RCC 7860 (cell line): Measurements from ENCODE around the gene MGA.

Experiments used
- DNase-seq: peaks from one replicate; pipeline ENCODE4 v3.0.0-alpha.2; 2015; ENCODE audit warnings: low spot score
- FAIRE-seq: peaks from 2 replicates; lab custom pipeline; 2012; peaks lifted over from hg19 to GRCh38; lab: Jason Lieb, UNC

MGA gene

DNA sequence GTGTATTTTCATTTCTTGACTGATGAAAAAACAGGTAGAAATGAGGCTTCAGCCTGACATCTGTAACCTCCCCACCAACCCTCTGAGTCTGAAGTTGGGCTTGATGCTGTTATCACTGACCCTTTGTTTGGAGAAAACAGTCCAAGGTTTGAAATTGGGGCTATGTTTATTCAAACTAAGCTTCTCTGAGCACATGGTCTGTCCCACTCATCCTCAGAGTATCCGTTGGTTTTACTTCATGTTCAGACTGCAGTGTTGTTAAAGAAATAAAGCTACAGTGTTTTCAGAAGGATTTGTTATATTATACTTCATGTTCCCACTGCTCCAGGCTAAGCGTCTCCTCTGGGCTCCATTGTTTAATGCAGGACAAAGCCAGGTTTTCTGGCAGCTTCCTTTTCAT is 120.1 kb downstream of the MGA start:
- FAIRE-seq = no peak
- DNase-seq = no peak

DNA sequence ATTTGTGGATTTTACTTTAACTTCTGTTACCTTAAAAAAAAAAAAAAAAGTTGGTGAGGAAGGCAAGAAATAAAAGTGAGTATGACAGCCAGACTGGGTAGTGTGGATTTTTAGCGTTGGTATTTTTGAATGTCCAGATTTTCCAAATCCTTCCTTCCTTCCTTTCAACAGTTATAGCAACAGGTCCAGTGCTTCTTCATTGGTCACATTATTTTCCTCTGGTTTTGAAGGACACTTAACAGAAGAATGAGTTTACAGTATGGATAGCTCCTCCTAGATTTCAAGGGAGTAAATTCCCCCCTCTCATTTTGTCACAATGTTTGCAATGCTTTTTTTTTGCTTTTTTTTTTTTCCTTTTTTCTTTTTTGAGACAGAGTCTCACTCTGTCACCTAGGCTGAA is 120.5 kb downstream of the MGA start:
- FAIRE-seq = no peak
- no peak for DNase-seq

DNA sequence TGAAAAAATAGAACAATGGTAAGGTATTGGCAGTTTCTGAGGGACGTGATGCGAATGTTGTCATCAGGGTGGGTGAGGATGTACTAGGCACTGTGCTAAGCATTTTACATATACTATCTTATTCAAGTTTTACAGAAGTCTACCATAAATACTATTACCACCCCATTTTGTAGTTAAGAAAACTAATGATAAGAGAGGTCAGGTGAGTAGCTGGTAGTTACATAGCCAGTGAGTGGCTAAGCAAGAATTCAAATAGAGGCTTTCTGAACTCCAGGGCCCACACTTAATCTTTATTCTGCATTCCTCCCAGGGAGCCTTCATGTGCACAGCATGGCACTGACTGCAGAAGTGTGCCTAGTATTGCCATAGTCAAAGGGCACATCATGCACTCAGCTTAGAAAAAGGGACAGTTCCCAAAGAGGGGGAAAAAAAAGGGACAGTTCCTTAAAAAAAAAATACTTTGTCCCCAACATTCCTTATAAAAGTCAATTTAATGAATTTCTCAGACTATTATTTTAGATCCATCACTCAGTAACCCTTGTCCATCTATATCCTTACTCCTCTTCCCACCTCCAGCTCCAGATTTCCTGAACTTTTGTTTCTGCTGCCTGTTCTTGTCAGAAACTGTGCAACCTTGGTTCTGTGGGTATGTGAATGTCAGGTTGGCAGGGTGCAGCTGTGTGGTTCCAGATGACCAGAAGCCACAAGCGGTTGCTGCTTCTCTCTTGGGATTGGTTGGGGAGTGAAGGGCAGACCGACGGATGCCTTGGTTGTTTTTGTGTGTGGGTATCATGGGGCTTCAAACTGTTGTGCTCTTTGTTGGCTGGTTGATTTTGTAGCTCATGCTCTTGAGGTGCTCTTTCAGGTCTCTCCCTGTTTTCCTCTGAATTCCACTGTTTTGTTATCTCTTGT is 122.4 kb downstream of the MGA start:
- DNase-seq (no peak), FAIRE-seq (no peak)

DNA sequence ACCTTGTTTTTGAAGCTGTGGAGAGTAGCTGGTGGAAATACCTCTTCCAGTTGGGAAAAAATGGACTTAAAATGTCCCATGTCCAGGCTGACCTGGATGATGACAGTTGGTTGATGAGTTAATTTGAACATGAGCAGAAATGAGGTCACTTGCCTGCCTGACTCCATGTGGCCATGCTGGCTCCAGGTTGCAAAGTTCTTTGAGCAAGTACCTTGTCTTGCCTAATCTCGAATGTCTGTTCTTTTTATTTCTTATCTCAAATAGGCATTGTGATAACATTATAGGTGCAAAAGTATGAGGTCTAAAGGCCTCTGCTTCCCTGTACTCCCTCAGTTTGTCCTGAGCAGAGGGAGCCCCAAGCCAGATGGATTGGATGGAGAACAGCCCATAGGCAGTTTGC is 123.1 kb downstream of the MGA start:
- no peak for FAIRE-seq
- no peak for DNase-seq

DNA sequence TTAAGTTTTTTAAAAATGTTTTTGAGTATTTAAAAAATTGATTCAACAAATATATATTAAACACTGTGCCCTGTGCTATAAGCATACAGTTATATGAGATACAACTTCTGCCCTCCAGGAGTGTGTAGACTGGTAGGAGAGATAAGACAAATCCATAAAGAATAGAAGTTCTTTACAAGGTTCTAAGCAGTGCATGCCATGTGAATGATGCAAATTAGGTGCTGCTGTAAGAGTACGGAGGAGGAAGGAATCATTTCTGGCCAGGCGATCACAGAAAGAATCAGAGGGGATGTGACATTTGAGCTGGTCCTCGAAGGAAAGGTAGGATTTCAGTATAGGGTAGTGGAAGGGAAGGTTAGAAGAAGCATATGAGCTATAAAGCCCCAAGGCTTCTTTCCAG is 128.1 kb downstream of the MGA start:
- no peak for FAIRE-seq

DNA sequence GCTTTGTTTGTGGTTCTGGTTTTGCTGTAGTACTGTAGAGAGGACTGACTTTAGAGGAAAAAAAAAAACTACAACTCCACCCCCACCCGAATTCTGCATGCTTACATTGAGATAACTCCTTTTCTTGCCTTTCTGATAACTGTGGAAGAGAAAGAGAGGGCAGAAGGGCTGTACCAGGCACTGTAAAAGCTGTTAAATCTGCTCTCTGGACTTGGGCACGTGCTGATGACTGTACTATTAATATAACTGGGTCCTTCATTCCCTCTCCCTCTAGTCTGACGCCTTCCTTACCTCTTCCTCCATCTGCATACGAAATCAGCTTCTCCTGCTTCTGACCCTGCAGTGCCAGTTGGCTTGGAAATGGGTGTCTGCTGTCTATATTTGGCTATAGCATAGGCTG is 129.0 kb downstream of the MGA start:
- DNase-seq (no peak), FAIRE-seq (no peak)

More for the DNA sequence above, 128.1 kb downstream of the MGA start:
- DNase-seq = no peak

DNA sequence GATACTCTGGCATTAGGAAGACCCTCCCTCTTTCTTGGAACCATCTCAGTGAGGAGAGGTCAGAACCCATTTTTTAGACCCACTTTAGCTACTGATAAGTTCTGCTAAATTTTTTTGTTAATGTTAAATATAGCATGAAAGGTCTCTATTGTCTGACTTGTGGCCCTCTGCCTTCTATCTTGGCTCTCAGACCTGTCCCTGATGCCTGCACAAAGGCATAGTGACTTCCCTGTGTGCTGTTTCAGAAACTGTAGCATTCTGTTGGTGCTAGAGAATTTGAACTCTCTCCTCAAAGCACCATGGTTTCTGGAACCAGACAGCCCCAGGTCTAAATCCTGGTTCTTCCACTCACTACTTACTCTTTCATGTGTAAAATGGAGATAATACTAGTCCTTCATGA is 129.5 kb downstream of the MGA start:
- DNase-seq (no peak), FAIRE-seq (no peak)

DNA sequence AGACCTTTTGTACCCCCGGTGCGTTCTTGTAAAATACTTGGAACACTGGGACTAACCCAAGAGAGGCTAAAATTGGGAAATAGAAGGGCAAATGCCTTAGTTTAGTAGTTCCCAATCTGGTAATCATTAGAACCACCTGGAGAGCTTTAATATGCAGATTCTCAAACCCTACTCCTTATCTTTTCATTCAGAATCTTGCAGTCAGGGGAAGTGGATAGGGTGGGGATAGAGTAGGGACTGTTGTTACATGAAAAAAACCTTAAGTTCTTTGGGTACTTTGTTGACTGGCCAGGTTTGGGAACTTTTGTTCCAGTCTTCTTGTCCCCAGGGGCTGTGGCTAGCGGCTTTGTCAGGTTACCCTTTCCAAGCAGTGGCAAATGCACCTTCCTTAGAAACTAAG is 130.0 kb downstream of the MGA start:
- FAIRE-seq (no peak), DNase-seq (no peak)

DNA sequence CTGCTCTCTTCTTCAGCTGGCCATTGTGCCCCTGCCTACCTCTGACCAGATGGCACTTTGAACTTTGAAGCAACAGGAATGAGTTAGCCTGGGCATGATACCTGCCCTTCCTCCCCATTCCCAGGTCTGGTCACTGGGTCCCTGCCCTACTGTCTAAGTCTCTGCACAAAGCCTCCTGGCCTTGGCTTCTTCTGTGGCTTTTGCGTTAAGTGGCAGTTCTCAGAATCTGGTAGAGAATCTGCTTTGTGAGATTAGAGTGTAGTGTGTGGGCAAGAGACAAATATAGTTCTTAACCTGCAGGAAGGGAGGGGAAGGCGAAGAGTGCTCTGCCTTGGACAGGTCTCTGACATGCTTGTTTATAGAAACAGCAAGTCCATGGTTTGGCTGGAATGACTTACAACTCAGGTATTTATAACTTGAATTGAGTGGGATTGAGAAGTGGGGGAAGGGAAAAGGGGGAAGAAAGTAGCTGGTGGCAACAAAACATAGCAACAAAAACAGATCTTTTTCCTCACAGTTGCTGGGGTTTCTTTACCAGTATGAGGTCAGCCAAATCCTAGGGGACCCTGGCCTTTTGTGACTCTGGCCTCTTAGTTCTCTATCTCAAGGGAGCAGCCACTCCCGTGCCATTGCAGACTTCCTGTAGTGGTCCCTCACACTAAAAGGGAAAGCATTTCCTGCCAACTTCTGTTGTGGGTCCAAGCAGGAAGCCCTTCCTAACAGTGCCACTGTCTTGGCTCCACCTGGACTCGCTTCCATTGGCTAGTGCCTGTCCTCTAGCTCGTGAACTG is 130.7 kb downstream of the MGA start:
- peak; percentile 17 for DNase-seq
- no peak for FAIRE-seq

DNA sequence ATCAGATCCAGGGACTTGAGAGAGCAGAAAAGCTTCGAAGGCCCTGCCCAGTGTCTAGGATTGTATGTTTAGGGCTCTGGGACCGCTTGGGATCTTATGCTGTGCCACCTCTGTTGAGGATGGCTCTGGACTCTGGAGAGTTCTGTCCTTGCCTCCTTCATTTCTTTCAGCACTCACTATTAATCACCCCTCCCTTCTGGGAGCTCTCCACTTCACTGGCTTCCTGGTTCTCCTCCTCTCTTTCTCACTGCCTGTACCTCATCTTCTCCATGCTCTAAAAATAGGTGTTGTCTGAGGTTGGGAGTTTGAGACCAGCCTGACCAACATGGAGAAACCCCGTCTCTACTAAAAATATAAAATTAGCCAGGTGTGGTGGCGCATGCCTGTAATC is 131.3 kb downstream of the MGA start:
- FAIRE-seq (no peak), DNase-seq (no peak)

DNA sequence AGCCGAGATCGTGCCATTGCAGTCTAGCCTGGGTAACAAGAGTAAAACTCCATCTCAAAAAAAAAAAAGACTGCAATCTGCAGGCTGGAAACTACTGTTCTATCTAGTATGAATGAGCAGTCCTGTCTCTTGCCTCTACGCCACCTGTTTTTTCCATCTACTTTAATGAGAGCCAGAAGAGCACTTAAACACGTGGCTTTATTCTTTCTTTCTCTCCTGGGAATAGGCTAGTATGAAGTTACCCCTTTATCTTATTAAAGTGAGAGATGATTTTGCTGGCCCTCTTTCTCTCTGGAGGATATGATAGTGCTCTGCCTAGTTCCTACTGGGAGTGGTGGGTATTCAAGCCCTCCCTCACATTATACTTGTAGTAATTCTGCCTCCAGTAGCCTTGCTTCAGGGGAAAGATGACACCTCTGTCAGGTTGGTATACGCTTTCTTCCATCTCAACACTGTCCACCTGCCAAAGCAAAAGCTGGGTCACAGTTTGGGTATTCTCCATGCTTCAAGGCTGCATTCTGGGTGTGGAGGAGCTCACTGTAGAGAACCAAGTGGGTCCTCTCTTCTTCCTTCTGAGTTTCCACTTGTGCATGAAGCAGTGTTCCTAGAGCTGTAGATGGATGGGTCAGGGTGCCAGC is 131.9 kb downstream of the MGA start:
- FAIRE-seq (no peak), DNase-seq (no peak)

DNA sequence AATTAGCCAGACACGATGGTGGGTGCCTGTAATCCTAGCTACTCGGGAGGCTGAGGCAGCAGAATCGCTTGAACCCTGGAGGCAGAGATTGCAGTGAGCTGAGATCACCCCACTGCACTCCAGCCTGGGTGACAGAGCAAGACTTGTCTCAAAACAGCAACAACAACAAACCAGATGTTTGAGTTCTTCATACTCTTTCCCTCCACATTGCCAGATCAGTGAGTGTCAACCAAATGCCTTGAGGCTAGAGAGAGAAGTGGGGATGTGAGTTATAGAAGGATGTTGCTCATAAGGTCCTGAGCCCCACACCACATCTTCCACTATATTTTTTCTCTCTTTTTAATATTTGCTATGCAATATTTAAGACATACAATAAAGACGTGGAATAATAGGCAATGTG is 133.9 kb downstream of the MGA start:
- FAIRE-seq = no peak

DNA sequence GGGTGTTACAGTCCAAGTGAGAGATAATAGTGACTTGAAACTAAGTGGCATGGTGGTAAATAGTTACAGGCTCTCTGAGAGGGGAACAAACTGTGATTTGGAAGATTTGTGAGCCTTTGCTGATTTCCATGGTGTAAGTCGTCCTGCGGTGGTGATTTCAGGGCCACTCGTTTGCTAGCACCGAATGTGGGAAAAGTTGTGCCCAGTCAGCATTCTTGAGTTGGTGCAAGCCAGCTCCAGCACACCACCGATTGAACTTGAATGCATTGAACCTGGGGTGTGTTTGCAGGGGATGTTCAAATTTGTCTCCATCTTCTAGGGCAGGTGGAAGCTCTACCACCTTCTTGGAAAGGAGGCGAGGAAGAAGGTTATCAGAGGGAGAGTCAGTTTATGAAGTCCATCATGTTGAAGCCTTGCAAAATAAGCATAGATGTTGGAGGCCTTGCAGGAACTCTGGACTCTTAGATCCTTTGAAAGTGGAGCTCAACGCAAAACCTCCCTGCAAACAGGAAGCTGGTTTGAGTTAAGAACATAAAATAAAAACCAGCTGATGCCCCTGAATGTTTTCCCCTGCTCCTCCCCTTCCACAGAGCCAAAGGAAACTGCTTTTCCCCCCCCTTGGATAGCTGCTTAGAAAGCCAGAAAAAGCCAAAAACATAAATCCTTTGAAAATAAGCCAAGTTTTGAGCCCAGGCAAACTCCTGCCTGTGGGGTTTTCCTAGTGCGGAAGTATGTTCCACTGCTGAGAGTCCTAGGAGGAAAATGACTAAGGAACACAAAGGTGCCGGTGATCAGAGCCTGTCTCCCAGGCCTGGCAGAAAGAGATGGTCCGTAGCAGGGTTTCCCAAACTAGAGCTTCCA is 136.0 kb downstream of the MGA start:
- DNase-seq (no peak), FAIRE-seq (no peak)

More for the DNA sequence above, 133.9 kb downstream of the MGA start:
- DNase-seq = no peak

DNA sequence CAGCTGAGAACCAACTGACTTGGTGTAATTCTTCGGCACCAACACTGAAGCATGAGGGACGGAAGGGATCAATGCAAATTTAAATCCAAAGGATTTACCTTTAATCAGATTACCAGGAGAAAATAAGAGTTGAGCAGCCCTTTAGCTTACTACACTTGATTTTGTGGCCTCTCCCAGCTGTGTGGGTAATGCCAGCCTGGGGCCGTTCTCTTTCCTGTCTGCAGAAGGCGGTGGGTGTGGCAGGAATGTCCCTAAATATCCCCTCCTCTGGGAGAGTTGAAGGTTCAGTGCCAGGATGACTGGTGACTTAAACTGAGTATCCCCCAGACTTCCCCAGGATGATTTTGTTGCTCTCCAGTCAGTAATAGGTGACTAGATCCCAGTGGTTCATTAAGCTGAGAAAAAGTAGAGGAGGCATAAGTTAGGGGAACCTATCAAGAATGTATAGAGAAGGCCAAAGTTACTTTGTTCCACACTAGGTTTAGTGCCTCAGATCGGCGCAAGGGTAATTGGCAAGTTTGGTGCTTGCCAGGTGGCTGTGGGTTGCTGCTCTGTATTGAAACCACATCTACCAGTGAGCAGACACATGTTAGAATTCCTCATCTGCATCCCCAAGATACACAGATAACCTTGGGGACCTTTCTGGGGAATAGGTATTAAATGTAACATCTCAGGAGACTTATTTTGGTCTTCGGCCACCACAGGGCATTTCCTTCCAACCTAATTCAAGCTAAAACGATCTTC is 137.2 kb downstream of the MGA start:
- DNase-seq (no peak), FAIRE-seq (no peak)

DNA sequence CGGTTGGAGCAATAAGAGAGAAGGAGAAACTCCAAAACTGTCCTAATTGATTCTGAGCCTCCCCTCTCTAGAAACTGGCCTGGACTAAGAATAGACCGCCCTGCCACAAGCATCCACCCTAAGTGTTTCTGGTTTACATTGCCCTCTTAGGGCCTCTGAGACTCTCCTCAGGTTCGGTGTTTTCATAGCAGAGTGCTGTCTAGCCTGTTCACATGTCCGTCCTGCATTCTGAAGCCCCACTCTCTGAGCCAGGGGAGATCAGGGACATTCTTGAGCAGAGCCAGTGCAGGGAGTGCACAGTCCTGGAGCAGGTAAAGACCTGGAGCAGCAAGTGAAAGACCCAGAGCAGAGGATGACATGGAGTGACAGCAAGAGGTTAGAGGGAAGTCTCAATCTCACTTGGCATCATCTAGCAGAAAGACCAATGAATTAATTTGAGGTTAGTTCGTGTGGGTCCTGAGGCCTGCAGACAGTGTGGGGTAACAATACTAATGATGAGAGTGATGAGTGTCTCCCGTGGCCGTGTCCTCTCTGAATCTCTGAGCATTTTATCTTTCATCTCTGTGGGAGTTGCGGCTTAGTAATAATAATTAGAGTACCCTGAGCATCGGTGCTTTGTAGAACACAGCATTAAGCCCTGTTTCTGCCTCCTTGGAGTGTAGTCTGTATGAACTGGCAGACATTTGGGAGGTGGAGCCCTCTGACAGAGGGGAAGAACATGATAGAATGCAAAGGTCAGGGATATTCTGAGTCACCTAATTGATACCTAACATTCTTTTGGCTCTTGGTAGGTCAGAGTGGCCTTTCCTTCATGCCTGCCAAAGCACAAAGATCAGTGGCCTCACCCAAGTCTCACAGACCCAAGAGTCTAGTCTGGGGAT is 138.6 kb downstream of the MGA start:
- DNase-seq (no peak), FAIRE-seq (no peak)

DNA sequence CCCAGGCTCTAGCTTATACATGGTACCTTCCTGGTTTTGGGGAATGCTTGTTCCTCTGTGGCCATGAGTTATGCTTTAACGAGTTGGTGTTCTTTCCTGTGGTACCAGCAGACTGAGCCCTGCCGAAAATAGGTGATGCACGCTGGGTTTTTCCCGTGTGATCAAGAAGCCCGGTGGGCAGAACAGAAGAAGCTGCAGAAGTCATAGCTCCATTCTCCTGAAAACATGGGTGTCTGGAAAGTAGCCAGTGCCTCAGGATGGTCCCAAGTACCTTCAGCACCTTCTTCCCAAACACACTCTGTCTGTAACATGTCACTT is 139.2 kb downstream of the MGA start:
- DNase-seq = no peak
- no peak for FAIRE-seq

DNA sequence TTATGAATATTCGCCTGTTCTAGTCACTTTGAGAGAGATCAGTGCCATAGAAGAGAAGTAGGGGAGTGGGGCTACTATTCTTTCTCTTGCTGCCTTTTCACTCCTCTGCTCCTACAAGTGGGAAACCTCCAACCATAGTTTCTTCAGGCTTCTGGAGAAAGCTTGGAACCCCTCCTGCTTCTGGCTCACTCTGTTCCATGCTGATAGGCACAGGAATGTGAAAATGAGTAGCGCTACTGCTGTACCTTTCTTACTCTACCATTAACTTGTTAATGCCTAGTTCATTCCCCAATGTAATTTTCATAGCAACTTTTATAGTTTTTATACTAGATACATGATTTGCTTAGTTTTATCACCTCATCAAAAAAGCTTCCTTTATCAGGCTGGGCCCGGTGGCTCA is 141.0 kb downstream of the MGA start:
- FAIRE-seq = no peak
- DNase-seq = no peak

DNA sequence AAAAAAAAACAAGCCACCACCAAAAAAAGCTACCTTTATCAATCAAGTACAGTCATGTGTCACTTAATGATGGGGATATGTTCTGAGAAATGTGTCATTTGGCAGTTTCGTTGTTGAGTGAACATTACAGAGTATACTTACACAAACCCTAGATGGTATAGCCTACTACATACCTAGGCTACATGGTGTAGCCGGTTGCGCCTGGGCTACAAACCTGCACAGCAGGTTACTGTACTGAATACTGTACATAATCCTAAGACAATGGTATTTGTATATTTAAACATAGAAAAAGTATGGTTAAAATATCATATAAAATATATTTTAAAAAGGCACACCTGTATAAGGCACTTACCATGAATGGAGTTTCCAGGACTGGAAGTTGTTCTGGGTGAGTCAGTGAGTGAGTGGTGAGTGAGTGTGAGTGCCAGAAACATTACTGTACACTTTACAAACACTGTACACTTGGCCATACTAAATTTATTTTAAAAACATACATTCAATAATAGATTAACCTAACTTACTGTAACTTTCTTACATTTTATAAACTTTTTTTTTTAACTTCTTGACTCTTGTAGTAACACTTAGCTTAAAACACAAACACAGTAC is 141.7 kb downstream of the MGA start:
- peak; percentile 28 for DNase-seq
- peak; percentile 79 for FAIRE-seq

DNA sequence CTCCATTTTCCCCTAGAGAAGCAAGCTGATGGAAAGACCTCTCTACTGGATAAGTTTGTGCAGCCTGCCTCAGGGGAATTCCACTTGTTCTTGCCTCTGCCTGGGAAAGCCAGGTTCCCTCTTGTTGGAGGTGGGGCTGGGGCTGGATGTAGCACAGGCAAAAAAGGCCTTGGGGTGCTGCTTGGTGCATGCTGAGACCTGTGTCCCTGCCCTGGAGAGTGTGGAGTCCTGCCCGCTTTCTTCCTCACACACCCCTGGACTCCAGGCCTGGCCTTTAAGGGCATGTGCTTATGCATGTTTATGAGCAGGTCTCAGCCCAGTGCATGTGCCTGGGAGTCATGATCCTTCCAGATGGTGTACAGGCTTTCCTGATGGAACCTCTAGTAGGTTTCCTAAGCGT is 144.2 kb downstream of the MGA start:
- FAIRE-seq (no peak), DNase-seq (no peak)
